HEK293 (cell line): ENCODE measurements around the gene CORO2B.
A peak's percentile ranks its signal among the peaks of the same experiment; 100 is the strongest.

Source experiments
- FEZF1 ChIP-seq: fragments of 450-650 bp; formaldehyde crosslinking; IDR thresholded peaks from 2 replicates; pipeline ENCODE4 v1.5.1; 2016; ENCODE audit warnings: missing biosample characterization, missing genetic modification characterization
- KLF1 ChIP-seq: fragments of 450-650 bp; formaldehyde crosslinking; IDR thresholded peaks from 2 replicates; pipeline ENCODE4 v1.5.1; 2016; ENCODE audit warnings: missing biosample characterization, missing genetic modification characterization
- PATZ1 ChIP-seq: fragments of 450-650 bp; formaldehyde crosslinking; IDR thresholded peaks from 2 replicates; pipeline ENCODE4 v1.5.1; 2016; ENCODE audit warnings: missing biosample characterization, missing genetic modification characterization
- REPIN1 ChIP-seq: fragments of 450-650 bp; formaldehyde crosslinking; IDR thresholded peaks from 2 replicates; pipeline ENCODE4 v1.5.1; 2017; ENCODE audit warnings: missing biosample characterization, missing genetic modification characterization, low read depth
- REST ChIP-seq: fragments of 450-650 bp; formaldehyde crosslinking; IDR thresholded peaks from 2 replicates; pipeline ENCODE4 v1.5.1; 2016; ENCODE audit warnings: missing biosample characterization, missing genetic modification characterization
- SP2 ChIP-seq: fragments of 450-650 bp; formaldehyde crosslinking; IDR thresholded peaks from 2 replicates; pipeline ENCODE4 v1.5.1; 2016; ENCODE audit warnings: missing biosample characterization, missing genetic modification characterization
- SP7 ChIP-seq: fragments of 450-650 bp; formaldehyde crosslinking; IDR thresholded peaks from 2 replicates; pipeline ENCODE4 v1.5.1; 2016; ENCODE audit warnings: missing biosample characterization, missing genetic modification characterization
- YY1 ChIP-seq: fragments of 450-650 bp; formaldehyde crosslinking; IDR thresholded peaks from 2 replicates; pipeline ENCODE4 v1.5.1; 2018; ENCODE audit warnings: missing biosample characterization, missing genetic modification characterization
- ZNF155 ChIP-seq: fragments of 450-650 bp; formaldehyde crosslinking; IDR thresholded peaks from 2 replicates; pipeline ENCODE4 v1.5.1; 2016; ENCODE audit warnings: missing biosample characterization, missing genetic modification characterization
- ZNF157 ChIP-seq: fragments of 450-650 bp; formaldehyde crosslinking; IDR thresholded peaks from 2 replicates; pipeline ENCODE4 v1.5.1; 2016; ENCODE audit warnings: missing biosample characterization, missing genetic modification characterization
- ZNF214 ChIP-seq: fragments of 450-650 bp; formaldehyde crosslinking; IDR thresholded peaks from 2 replicates; pipeline ENCODE4 v1.5.1; 2017; ENCODE audit warnings: missing biosample characterization, mild to moderate bottlenecking, missing genetic modification characterization, borderline replicate concordance
- ZNF391 ChIP-seq: fragments of 450-650 bp; formaldehyde crosslinking; IDR thresholded peaks from 2 replicates; pipeline ENCODE4 v1.5.1; 2016; ENCODE audit warnings: low read depth, missing biosample characterization, missing genetic modification characterization, borderline replicate concordance
- ZNF416 ChIP-seq: fragments of 450-650 bp; formaldehyde crosslinking; IDR thresholded peaks from 2 replicates; pipeline ENCODE4 v1.5.1; 2016; ENCODE audit warnings: missing biosample characterization, missing genetic modification characterization
- ZNF449 ChIP-seq: fragments of 450-650 bp; formaldehyde crosslinking; IDR thresholded peaks from 2 replicates; pipeline ENCODE4 v1.5.1; 2017; ENCODE audit warnings: missing biosample characterization, mild to moderate bottlenecking, missing genetic modification characterization, moderate library complexity
- ZNF473 ChIP-seq: fragments of 450-650 bp; formaldehyde crosslinking; IDR thresholded peaks from 2 replicates; pipeline ENCODE4 v1.5.1; 2017; ENCODE audit warnings: missing biosample characterization, missing genetic modification characterization
- ZNF488 ChIP-seq: fragments of 450-650 bp; formaldehyde crosslinking; IDR thresholded peaks from 2 replicates; pipeline ENCODE4 v1.5.1; 2016; ENCODE audit warnings: missing biosample characterization, missing genetic modification characterization
- ZNF501 ChIP-seq: fragments of 450-650 bp; formaldehyde crosslinking; IDR thresholded peaks from 2 replicates; pipeline ENCODE4 v1.5.1; 2016; ENCODE audit warnings: missing biosample characterization, missing genetic modification characterization
- ZNF518A ChIP-seq: fragments of 450-650 bp; formaldehyde crosslinking; conservative IDR thresholded peaks from 2 replicates; pipeline ENCODE4 v1.5.1; 2016; ENCODE audit warnings: low read depth, missing biosample characterization, missing genetic modification characterization
- ZNF623 ChIP-seq: fragments of 450-650 bp; formaldehyde crosslinking; IDR thresholded peaks from 2 replicates; pipeline ENCODE4 v1.5.1; 2016; ENCODE audit warnings: missing biosample characterization, missing genetic modification characterization
- ZNF639 ChIP-seq: fragments of 450-650 bp; formaldehyde crosslinking; IDR thresholded peaks from 2 replicates; pipeline ENCODE4 v1.5.1; 2016; ENCODE audit warnings: missing biosample characterization, missing genetic modification characterization
- ZNF645 ChIP-seq: fragments of 450-650 bp; formaldehyde crosslinking; IDR thresholded peaks from 2 replicates; pipeline ENCODE4; 2016; ENCODE audit warnings: missing biosample characterization, missing genetic modification characterization
- ZNF704 ChIP-seq: fragments of 450-650 bp; formaldehyde crosslinking; IDR thresholded peaks from 2 replicates; pipeline ENCODE4 v1.5.1; 2016; ENCODE audit warnings: missing biosample characterization, missing genetic modification characterization

Gene CORO2B

GRCh38 chr15:68700455-68701123, 121.8 kb downstream of the CORO2B start (continued):
- no peak; the same call in 1 of the 2 replicates for TF ChIP-seq ZNF518A (tag by site-specific recombination)
- no peak for TF ChIP-seq ZNF645 (tag by site-specific recombination)
- TF ChIP-seq YY1 (tag by site-specific recombination): no peak
- no peak for TF ChIP-seq REPIN1 (tag by site-specific recombination)
- no peak for TF ChIP-seq ZNF473 (tag by site-specific recombination)
- TF ChIP-seq SP2: peak; percentile 50
- TF ChIP-seq ZNF449 (tag by site-specific recombination): no peak
- TF ChIP-seq ZNF488 (tag by site-specific recombination): no peak
- TF ChIP-seq ZNF623 (tag by site-specific recombination): no peak
- peak; percentile 98 for TF ChIP-seq PATZ1
- peak; percentile 79 for TF ChIP-seq KLF1 (tag by site-specific recombination)
- TF ChIP-seq SP7 (tag by site-specific recombination): peak; percentile 94
- TF ChIP-seq REST (tag by site-specific recombination): no peak
- no peak for TF ChIP-seq ZNF214 (tag by site-specific recombination)
- TF ChIP-seq ZNF391 (tag by site-specific recombination): no peak
- TF ChIP-seq ZNF157 (tag by site-specific recombination): no peak
- no peak for TF ChIP-seq ZNF416 (tag by site-specific recombination)
- TF ChIP-seq ZNF704 (tag by site-specific recombination): no peak
- TF ChIP-seq ZNF639: 0 out of 2 replicates have a peak, but pooled peaks have one; percentile 33
- TF ChIP-seq FEZF1 (tag by site-specific recombination): peak; percentile 62
- TF ChIP-seq ZNF501 (tag by site-specific recombination): peak; percentile 63; the same call in 1 of the 2 replicates
- TF ChIP-seq ZNF155 (tag by site-specific recombination): no peak
